ENCODE measurements around the gene TEX38. TPM values are rescaled to one million over a fixed set of nuclear protein-coding genes. Genes with fewer than 3 reads are reported as not detected.

The TEX38 gene
- total and polyA plus RNA-seq, 2 experiments from 2014 or later: not detected

DNA sequence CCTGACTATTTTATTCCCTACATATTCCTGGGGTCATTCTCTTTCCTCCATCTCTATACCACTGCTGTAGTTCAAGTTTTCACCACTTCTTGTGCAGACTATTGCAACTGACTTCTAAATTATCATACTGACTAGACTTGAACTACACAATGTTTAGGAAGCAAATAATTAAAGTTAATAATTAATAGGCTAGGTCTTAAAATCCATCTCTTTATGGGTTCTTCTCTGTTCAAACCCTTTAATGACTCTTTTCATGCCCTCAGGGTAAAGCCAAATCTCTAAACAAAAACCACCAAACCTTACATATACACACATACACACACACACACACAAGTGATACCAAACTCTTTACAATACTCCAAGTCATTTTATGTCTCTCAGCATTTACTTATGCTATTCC, 32.7 kb upstream of the TEX38 start:
- no peak for ATAC-seq
- DNase-seq (ENCODE audit: low spot score): no peak
- no peaks in the 10 kb centered on the region for H3F3A ChIP-seq (replicated peaks; ENCODE audit: low read depth)
- no peak overlapping the region for H3K27ac ChIP-seq (ENCODE audit: low read depth)
- no peak overlapping the region for H3K4me3 Mint-ChIP-seq
- H3K36me3 Mint-ChIP-seq (ENCODE audit: low read depth): peaks cover 15% of the 10 kb centered on the region
- no peaks in the 10 kb centered on the region for H3K9me2 ChIP-seq (ENCODE audit: insufficient read depth)
- H3K79me2 ChIP-seq (replicated peaks; ENCODE audit: insufficient read depth): no peaks in the 10 kb centered on the region
- TF ChIP-seq EZH2phosphoT487 (IDR thresholded peaks at IDR 0.05; ENCODE audit: unreplicated experiment) (no peak), NANOG (IDR thresholded peaks at IDR 0.05; ENCODE audit: borderline replicate concordance) (no peak), CREB1 (CRISPR knock-in tag; IDR thresholded peaks at IDR 0.05; ENCODE audit: low read depth) (no peak)
- TF ChIP-seq, protein P1, sequence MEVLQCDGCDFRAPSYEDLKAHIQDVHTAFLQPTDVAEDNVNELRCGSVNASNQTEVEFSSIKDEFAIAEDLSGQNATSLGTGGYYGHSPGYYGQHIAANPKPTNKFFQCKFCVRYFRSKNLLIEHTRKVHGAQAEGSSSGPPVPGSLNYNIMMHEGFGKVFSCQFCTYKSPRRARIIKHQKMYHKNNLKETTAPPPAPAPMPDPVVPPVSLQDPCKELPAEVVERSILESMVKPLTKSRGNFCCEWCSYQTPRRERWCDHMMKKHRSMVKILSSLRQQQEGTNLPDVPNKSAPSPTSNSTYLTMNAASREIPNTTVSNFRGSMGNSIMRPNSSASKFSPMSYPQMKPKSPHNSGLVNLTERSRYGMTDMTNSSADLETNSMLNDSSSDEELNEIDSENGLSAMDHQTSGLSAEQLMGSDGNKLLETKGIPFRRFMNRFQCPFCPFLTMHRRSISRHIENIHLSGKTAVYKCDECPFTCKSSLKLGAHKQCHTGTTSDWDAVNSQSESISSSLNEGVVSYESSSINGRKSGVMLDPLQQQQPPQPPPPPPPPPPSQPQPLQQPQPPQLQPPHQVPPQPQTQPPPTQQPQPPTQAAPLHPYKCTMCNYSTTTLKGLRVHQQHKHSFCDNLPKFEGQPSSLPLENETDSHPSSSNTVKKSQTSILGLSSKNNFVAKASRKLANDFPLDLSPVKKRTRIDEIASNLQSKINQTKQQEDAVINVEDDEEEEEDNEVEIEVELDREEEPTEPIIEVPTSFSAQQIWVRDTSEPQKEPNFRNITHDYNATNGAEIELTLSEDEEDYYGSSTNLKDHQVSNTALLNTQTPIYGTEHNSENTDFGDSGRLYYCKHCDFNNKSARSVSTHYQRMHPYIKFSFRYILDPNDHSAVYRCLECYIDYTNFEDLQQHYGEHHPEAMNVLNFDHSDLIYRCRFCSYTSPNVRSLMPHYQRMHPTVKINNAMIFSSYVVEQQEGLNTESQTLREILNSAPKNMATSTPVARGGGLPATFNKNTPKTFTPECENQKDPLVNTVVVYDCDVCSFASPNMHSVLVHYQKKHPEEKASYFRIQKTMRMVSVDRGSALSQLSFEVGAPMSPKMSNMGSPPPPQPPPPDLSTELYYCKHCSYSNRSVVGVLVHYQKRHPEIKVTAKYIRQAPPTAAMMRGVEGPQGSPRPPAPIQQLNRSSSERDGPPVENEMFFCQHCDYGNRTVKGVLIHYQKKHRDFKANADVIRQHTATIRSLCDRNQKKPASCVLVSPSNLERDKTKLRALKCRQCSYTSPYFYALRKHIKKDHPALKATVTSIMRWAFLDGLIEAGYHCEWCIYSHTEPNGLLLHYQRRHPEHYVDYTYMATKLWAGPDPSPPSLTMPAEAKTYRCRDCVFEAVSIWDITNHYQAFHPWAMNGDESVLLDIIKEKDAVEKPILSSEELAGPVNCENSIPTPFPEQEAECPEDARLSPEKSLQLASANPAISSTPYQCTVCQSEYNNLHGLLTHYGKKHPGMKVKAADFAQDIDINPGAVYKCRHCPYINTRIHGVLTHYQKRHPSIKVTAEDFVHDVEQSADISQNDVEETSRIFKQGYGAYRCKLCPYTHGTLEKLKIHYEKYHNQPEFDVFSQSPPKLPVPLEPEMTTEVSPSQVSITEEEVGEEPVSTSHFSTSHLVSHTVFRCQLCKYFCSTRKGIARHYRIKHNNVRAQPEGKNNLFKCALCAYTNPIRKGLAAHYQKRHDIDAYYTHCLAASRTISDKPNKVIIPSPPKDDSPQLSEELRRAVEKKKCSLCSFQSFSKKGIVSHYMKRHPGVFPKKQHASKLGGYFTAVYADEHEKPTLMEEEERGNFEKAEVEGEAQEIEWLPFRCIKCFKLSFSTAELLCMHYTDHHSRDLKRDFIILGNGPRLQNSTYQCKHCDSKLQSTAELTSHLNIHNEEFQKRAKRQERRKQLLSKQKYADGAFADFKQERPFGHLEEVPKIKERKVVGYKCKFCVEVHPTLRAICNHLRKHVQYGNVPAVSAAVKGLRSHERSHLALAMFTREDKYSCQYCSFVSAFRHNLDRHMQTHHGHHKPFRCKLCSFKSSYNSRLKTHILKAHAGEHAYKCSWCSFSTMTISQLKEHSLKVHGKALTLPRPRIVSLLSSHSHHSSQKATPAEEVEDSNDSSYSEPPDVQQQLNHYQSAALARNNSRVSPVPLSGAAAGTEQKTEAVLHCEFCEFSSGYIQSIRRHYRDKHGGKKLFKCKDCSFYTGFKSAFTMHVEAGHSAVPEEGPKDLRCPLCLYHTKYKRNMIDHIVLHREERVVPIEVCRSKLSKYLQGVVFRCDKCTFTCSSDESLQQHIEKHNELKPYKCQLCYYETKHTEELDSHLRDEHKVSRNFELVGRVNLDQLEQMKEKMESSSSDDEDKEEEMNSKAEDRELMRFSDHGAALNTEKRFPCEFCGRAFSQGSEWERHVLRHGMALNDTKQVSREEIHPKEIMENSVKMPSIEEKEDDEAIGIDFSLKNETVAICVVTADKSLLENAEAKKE (CRISPR knock-in tag; IDR thresholded peaks at IDR 0.05): no peak
- no peak overlapping the region for H3K27ac Mint-ChIP-seq
- no peaks in the 10 kb centered on the region; the same call in none of the 2 replicates for H4K20me1 ChIP-seq (replicated peaks; ENCODE audit: insufficient read depth)
- H3K4me3 ChIP-seq: no peak overlapping the region
- H3K4me1 ChIP-seq (ENCODE audit: insufficient read depth): no peaks in the 10 kb centered on the region
- H2AFZ ChIP-seq: no peak overlapping the region
- H3K4me1 Mint-ChIP-seq: no peaks in the 10 kb centered on the region
- H3K27me3 ChIP-seq (ENCODE audit: insufficient read depth): no peaks in the 10 kb centered on the region
- no peaks in the 10 kb centered on the region; the same call in 1 of the 2 replicates for H3K36me3 ChIP-seq (ENCODE audit: insufficient read depth)
- no peaks in the 10 kb centered on the region for H3K9me3 Mint-ChIP-seq
- no peaks in the 10 kb centered on the region for H3K27me3 Mint-ChIP-seq (ENCODE audit: insufficient read depth, low read depth, poor library complexity)
- H3K4me2 ChIP-seq: no peak overlapping the region

- no peak for ATAC-seq
- Mint-ChIP-seq H3K27me3 (ENCODE audit: insufficient read depth, low read depth, poor library complexity) (no peaks in the 10 kb centered on the region), H3K9me3 (no peaks in the 10 kb centered on the region), H3K27ac (no peak overlapping the region), H3K4me3 (no peak overlapping the region), H3K36me3 (ENCODE audit: low read depth) (peaks cover 9% of the 10 kb centered on the region), H3K4me1 (no peaks in the 10 kb centered on the region)
- no peak for DNase-seq (ENCODE audit: low spot score)
- H2AFZ ChIP-seq: no peak overlapping the region
- H3K9me2 ChIP-seq (ENCODE audit: insufficient read depth): no peaks in the 10 kb centered on the region
- H3K4me2 ChIP-seq: no peak overlapping the region
- H3F3A ChIP-seq (replicated peaks; ENCODE audit: low read depth): no peaks in the 10 kb centered on the region
- H3K27me3 ChIP-seq (ENCODE audit: insufficient read depth): no peaks in the 10 kb centered on the region
- no peaks in the 10 kb centered on the region for H3K79me2 ChIP-seq (replicated peaks; ENCODE audit: insufficient read depth)
- no peak overlapping the region for H3K27ac ChIP-seq (ENCODE audit: low read depth)
- H3K4me3 ChIP-seq: no peak overlapping the region
- H3K36me3 ChIP-seq (ENCODE audit: insufficient read depth): no peaks in the 10 kb centered on the region; the same call in 1 of the 2 replicates
- no peaks in the 10 kb centered on the region; the same call in none of the 2 replicates for H4K20me1 ChIP-seq (replicated peaks; ENCODE audit: insufficient read depth)
- H3K4me1 ChIP-seq (ENCODE audit: insufficient read depth): no peaks in the 10 kb centered on the region
- TF ChIP-seq EZH2phosphoT487 (IDR thresholded peaks at IDR 0.05; ENCODE audit: unreplicated experiment) (no peak), CREB1 (CRISPR knock-in tag; IDR thresholded peaks at IDR 0.05; ENCODE audit: low read depth) (no peak), ZNF114 (CRISPR knock-in tag; IDR thresholded peaks at IDR 0.05) (no peak), NANOG (IDR thresholded peaks at IDR 0.05; ENCODE audit: borderline replicate concordance) (no peak), ZNF331 (CRISPR knock-in tag; IDR thresholded peaks at IDR 0.05; ENCODE audit: low read depth) (no peak), JUNB (IDR thresholded peaks at IDR 0.05; ENCODE audit: unreplicated experiment) (no peak), CTCF (conservative IDR thresholded peaks at IDR 0.05; ENCODE audit: low read depth in 2 of 2) (no peak), STAT1 (IDR thresholded peaks at IDR 0.05; ENCODE audit: unreplicated experiment) (no peak), EZH2 (IDR thresholded peaks at IDR 0.05; ENCODE audit: low read depth, unreplicated experiment) (no peak)
- TF ChIP-seq, protein P2, sequence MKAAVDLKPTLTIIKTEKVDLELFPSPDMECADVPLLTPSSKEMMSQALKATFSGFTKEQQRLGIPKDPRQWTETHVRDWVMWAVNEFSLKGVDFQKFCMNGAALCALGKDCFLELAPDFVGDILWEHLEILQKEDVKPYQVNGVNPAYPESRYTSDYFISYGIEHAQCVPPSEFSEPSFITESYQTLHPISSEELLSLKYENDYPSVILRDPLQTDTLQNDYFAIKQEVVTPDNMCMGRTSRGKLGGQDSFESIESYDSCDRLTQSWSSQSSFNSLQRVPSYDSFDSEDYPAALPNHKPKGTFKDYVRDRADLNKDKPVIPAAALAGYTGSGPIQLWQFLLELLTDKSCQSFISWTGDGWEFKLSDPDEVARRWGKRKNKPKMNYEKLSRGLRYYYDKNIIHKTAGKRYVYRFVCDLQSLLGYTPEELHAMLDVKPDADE (IDR thresholded peaks at IDR 0.05): no peak
Observed at GRCh38 chr1:46639547-46639946, 32.1 kb upstream of the TEX38 start.
